Measurements from ENCODE around the gene TAC3.

DNA sequence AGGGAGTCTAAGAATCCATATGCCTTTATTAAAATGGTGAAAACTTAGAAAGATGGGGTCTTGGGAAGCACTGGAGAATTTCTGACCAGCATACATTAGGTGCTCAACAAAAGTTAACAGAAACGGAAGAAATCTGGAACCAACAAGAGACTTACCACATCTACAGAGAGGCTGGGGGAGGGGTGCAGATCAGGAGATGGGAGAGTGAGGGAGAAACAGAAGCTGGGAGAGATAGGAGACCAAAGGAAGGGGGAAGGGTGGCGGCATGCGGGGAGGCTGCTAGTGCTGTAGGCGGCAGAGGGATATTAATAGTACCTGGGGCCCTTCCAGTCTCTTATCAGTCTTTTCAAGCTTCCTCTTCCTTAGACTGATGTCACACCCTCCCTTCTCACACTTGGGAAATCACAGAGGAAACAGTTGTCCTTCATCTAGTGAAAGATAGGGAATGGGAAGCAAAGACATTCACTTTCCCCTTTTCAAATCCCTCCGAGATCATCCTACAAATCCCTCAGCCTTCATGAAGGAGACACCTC, 28.1 kb downstream of the TAC3 start:
- TF ChIP-seq POLR2AphosphoS5 (IDR thresholded peaks at IDR 0.05) (no peak), POLR2A (IDR thresholded peaks at IDR 0.05) (no peak)
